ENCODE results near the gene EIF4H. TPM values are rescaled to one million over a fixed set of nuclear protein-coding genes. Genes with fewer than 3 reads are reported as not detected.
"Not testable (repeated sequence)": the region's sequence is repeated elsewhere in the genome, so short reads cannot be mapped to it uniquely, and the experiment has no call there.

Gene EIF4H
- total RNA-seq, 1 donor from 2014 or later: 219 TPM

GRCh38 chr7:74199551-74200355 lies 25.6 kb downstream of the EIF4H start:
- DNase-seq: no peak

GRCh38 chr7:74202841-74203556 lies 28.8 kb downstream of the EIF4H start:
- DNase-seq: peak; percentile 65

- no peak for DNase-seq
These were observed 29.9 kb downstream of the EIF4H start for GRCh38 chr7:74203956-74204618.

GRCh38 chr7:74206052-74206451 lies 31.9 kb downstream of the EIF4H start:
- not testable (repeated sequence) for DNase-seq

- peak; percentile 87 for DNase-seq
These were observed 32.5 kb downstream of the EIF4H start for GRCh38 chr7:74206589-74207120.

- DNase-seq: no peak
These were observed 33.4 kb downstream of the EIF4H start for GRCh38 chr7:74207586-74207985.

GRCh38 chr7:74208241-74208640 lies 34.1 kb downstream of the EIF4H start:
- DNase-seq: not testable (repeated sequence)

- no peak for DNase-seq
These were observed 38.5 kb downstream of the EIF4H start for GRCh38 chr7:74212661-74213060.

- DNase-seq: no peak
These were observed 40.9 kb downstream of the EIF4H start for GRCh38 chr7:74214816-74215630.

GRCh38 chr7:74215921-74216320 lies 41.8 kb downstream of the EIF4H start:
- DNase-seq: no peak

GRCh38 chr7:74216361-74216761 lies 42.2 kb downstream of the EIF4H start:
- no peak for DNase-seq

- DNase-seq: no peak
These were observed 43.5 kb downstream of the EIF4H start for GRCh38 chr7:74217455-74218342.

GRCh38 chr7:74218343-74218698 lies 44.2 kb downstream of the EIF4H start:
- no peak for DNase-seq

GRCh38 chr7:74219416-74219815 lies 45.3 kb downstream of the EIF4H start:
- no peak for DNase-seq

- no peak for DNase-seq
These were observed 46.1 kb downstream of the EIF4H start for GRCh38 chr7:74220229-74220628.

- no peak for DNase-seq
These were observed 47.6 kb downstream of the EIF4H start for GRCh38 chr7:74221713-74222112.

- no peak for DNase-seq
These were observed 48.9 kb downstream of the EIF4H start for GRCh38 chr7:74222851-74223710.

GRCh38 chr7:74223711-74224510 lies 49.8 kb downstream of the EIF4H start:
- DNase-seq: no peak

- no peak for DNase-seq
These were observed 50.3 kb downstream of the EIF4H start for GRCh38 chr7:74224511-74224832.
